GM21367 (cell line): Measurements from ENCODE around the gene C9orf153.

Source experiments
- ATAC-seq: cut with Tn5 transposase; IDR thresholded peaks from one replicate; pipeline ENCODE4 v1.9.1; 2021; ENCODE audit not compliant: unreplicated experiment

Gene C9orf153

GRCh38 chr9:86272221-86272620, 12.8 kb upstream of the C9orf153 start:
- ATAC-seq = no peak

GRCh38 chr9:86263876-86264275, 4.4 kb upstream of the C9orf153 start:
- no peak for ATAC-seq

- no peak for ATAC-seq
These were observed 3.0 kb upstream of the C9orf153 start for GRCh38 chr9:86262492-86262891.

GRCh38 chr9:86257391-86257790, 2.1 kb downstream of the C9orf153 start:
- no peak for ATAC-seq

- no peak for ATAC-seq
These were observed 2.8 kb downstream of the C9orf153 start for GRCh38 chr9:86256653-86257052.

- ATAC-seq = no peak
These were observed 5.9 kb downstream of the C9orf153 start for GRCh38 chr9:86253577-86253976.

- ATAC-seq = no peak
These were observed 6.6 kb downstream of the C9orf153 start for GRCh38 chr9:86252870-86253269.

GRCh38 chr9:86250123-86250522, 9.3 kb downstream of the C9orf153 start:
- ATAC-seq = no peak

- ATAC-seq = no peak
These were observed 10.7 kb downstream of the C9orf153 start for GRCh38 chr9:86248746-86249145.

GRCh38 chr9:86246752-86247161, 12.7 kb downstream of the C9orf153 start:
- peak; percentile 72 for ATAC-seq

GRCh38 chr9:86242071-86242470, 17.4 kb downstream of the C9orf153 start:
- no peak for ATAC-seq

- no peak for ATAC-seq
These were observed 18.2 kb downstream of the C9orf153 start for GRCh38 chr9:86241216-86241615.

- no peak for ATAC-seq
These were observed 20.3 kb downstream of the C9orf153 start for GRCh38 chr9:86238861-86239770.

GRCh38 chr9:86230858-86231257, 28.6 kb downstream of the C9orf153 start:
- no peak for ATAC-seq

- ATAC-seq = no peak
These were observed 36.8 kb downstream of the C9orf153 start for GRCh38 chr9:86222667-86223066.

GRCh38 chr9:86219606-86220005, 39.9 kb downstream of the C9orf153 start:
- ATAC-seq = no peak

- ATAC-seq = no peak
These were observed 42.2 kb downstream of the C9orf153 start for GRCh38 chr9:86217076-86217755.

- no peak for ATAC-seq
These were observed 52.3 kb downstream of the C9orf153 start for GRCh38 chr9:86207193-86207592.

GRCh38 chr9:86202338-86202882, 57.0 kb downstream of the C9orf153 start:
- peak; percentile 74 for ATAC-seq

- ATAC-seq = no peak
These were observed 57.8 kb downstream of the C9orf153 start for GRCh38 chr9:86201474-86202337.

- ATAC-seq = no peak
These were observed 58.8 kb downstream of the C9orf153 start for GRCh38 chr9:86200599-86201162.
